ENCODE results near the gene RASAL2. TPM values are rescaled to one million over a fixed set of nuclear protein-coding genes. Genes with fewer than 3 reads are reported as not detected.

The RASAL2 gene
- total and polyA plus RNA-seq, 9 of the 15 experiments (the other 6 are each of a cell fraction or from before 2014, with no cell fraction given) = 0.13 to 1.0 (median 0.62) TPM

GRCh38 chr1:178483251-178483957 lies 389.5 kb downstream of the RASAL2 start:
- no peak for TF ChIP-seq PURB (CRISPR knock-in tag; IDR thresholded peaks at IDR 0.05; ENCODE audit: low read depth)
- peak; percentile 52 for TF ChIP-seq ZNF707 (CRISPR knock-in tag; conservative IDR thresholded peaks at IDR 0.05)
- no peak for FAIRE-seq
- H2AFZ ChIP-seq (ENCODE audit: low read depth, low read length) = no peak overlapping the region

GRCh38 chr1:178484698-178485225 lies 390.9 kb downstream of the RASAL2 start:
- ChIA-PET POLR2A (interaction anchor here (0.6 kb wide), 1 partner anchor 132 kb away, joined by 3 read pairs; no protein-coding TSS in a partner anchor), CTCF (ENCODE audit: low intra/inter-chr PET ratio) (no interaction called here)
- BruUV-seq (replicated peaks) = no TSS peak
- Histone ChIP-seq H3K79me2 (ENCODE audit: control insufficient read depth, insufficient read depth, low read length) (no peaks in the 10 kb centered on the region), H3K4me1 (replicated peaks in 1 of 2; ENCODE audit: control insufficient read depth in 2 of 2, insufficient read depth in 2 of 2, low read length in 2 of 2) (no peaks in the 10 kb centered on the region; a peak in 1 of 5 replicates), H3K9ac (ENCODE audit: insufficient read depth in 1 of 2, low read depth in 2 of 2, low read length in 2 of 2) (no peak overlapping the region), H2AFZ (ENCODE audit: low read depth, low read length) (no peak overlapping the region), H3K27ac (ENCODE audit: extremely low read depth, low read depth, low read length) (no peak overlapping the region), H3K36me3 (ENCODE audit: control insufficient read depth, insufficient read depth, low read length) (no peaks in the 10 kb centered on the region), H4K20me1 (replicated peaks; ENCODE audit: control insufficient read depth, insufficient read depth, low read length) (no peaks in the 10 kb centered on the region), H3K9me1 (ENCODE audit: control insufficient read depth, insufficient read depth, low read length) (no peaks in the 10 kb centered on the region), H3K27me3 (ENCODE audit: control insufficient read depth in 2 of 2, insufficient read depth in 2 of 2, low read length in 2 of 2) (peaks cover 5 to 32% of the 10 kb centered on the region in 2 experiments; a peak in 3 of 5 replicates), H3K4me3 (no peak overlapping the region), H3K9me3 (replicated peaks; ENCODE audit: control insufficient read depth, insufficient read depth, low read depth, low read length) (no peaks in the 10 kb centered on the region), H3K4me2 (ENCODE audit: insufficient read depth, low read length) (no peak overlapping the region)
- TF ChIP-seq PCBP1 (IDR thresholded peaks at IDR 0.05; ENCODE audit: low read depth, low read length, poor library complexity, severe bottlenecking) = no peak
- no peak for TF ChIP-seq BCLAF1 (IDR thresholded peaks at IDR 0.05; ENCODE audit: borderline replicate concordance in 1 of 2, control insufficient read depth in 1 of 2, low read depth in 2 of 2, low read length in 1 of 2)
- intact Hi-C loops (cut with micrococcal nuclease) = no loop called here
- FAIRE-seq (no peak), DNase-seq (ENCODE audit: extremely low read depth in 1 of 4, low spot score in 3 of 4) (no peak), ATAC-seq (no peak)
- WGBS (ENCODE audit: insufficient coverage, low coverage, missing lambda C conversion rate) = 3% methylated on average over 3 of the region's 3 CpGs
- in situ Hi-C loops (cut with MboI) = no loop called here

More at GRCh38 chr1:178483251-178483957, 389.5 kb downstream of the RASAL2 start:
- in situ Hi-C loops (cut with MboI) (no loop called here), intact Hi-C loops (cut with micrococcal nuclease) (no loop called here)
- H3K4me2 ChIP-seq (ENCODE audit: insufficient read depth, low read length) = no peak overlapping the region
- no peak overlapping the region for H3K9ac ChIP-seq (ENCODE audit: insufficient read depth in 1 of 2, low read depth in 2 of 2, low read length in 2 of 2)
- 1% methylated on average over 5 of the region's 5 CpGs for WGBS (ENCODE audit: insufficient coverage, low coverage, missing lambda C conversion rate)
- H3K9me1 ChIP-seq (ENCODE audit: control insufficient read depth, insufficient read depth, low read length) = no peaks in the 10 kb centered on the region
- ATAC-seq (no peak), DNase-seq (ENCODE audit: extremely low read depth in 1 of 4, low spot score in 3 of 4) (no peak)
- H3K27me3 ChIP-seq (ENCODE audit: control insufficient read depth in 2 of 2, insufficient read depth in 2 of 2, low read length in 2 of 2) = peaks cover 3 to 30% of the 10 kb centered on the region in 2 experiments; a peak in 3 of 5 replicates
- no peaks in the 10 kb centered on the region for H3K36me3 ChIP-seq (ENCODE audit: control insufficient read depth, insufficient read depth, low read length)
- H3K9me3 ChIP-seq (replicated peaks; ENCODE audit: control insufficient read depth, insufficient read depth, low read depth, low read length) = no peaks in the 10 kb centered on the region
- H3K79me2 ChIP-seq (ENCODE audit: control insufficient read depth, insufficient read depth, low read length) = no peaks in the 10 kb centered on the region
- CTCF ChIA-PET (ENCODE audit: low intra/inter-chr PET ratio) = no interaction called here
- H4K20me1 ChIP-seq (replicated peaks; ENCODE audit: control insufficient read depth, insufficient read depth, low read length) = no peaks in the 10 kb centered on the region
- no peaks in the 10 kb centered on the region; a peak in 1 of 5 replicates for H3K4me1 ChIP-seq (replicated peaks in 1 of 2; ENCODE audit: control insufficient read depth in 2 of 2, insufficient read depth in 2 of 2, low read length in 2 of 2)
- BruUV-seq (replicated peaks) = no TSS peak
- POLR2A ChIA-PET = interaction anchor here (0.7 kb wide), 1 partner anchor 28 kb away, joined by 3 read pairs; no protein-coding TSS in a partner anchor
- H3K4me3 ChIP-seq = no peak overlapping the region
- H3K27ac ChIP-seq (ENCODE audit: extremely low read depth, low read depth, low read length) = no peak overlapping the region

Data from K562 (cell line).